Measurements from ENCODE around the gene SLC45A3. TPM values are rescaled to one million over a fixed set of nuclear protein-coding genes. Genes with fewer than 3 reads are reported as not detected.

Gene SLC45A3
- total and polyA plus RNA-seq, 2 donors (not counting 1 experiment from before 2014, with no cell fraction given), result 0.90 to 1.5 TPM

DNA sequence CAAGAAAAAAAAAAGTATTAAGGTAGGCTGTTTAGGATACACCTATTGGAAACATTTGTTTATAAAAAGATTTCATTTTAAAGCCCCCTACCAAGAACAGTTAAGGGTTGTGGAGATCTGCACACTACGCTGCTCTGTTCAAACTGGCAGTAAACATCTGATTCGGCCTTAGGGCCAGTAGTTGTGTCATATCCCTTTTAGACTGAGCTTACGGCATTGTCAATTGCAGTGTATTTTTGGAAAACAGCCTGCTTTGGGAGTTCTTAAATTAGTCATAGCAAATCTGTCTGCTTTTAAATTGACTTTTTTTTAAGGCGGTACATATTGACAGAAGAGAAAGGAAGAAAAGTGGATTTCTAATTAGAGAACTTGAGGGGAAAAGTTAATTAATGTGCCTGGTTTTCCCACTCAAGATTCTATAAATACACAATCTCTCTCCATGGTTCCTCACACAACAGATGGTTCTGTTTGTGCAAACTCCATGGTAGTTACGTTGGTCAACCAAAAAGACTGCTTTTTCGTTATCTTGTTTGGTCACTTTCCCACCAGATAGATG lies 46.8 kb downstream of the SLC45A3 start:
- TF ChIP-seq, protein P1, sequence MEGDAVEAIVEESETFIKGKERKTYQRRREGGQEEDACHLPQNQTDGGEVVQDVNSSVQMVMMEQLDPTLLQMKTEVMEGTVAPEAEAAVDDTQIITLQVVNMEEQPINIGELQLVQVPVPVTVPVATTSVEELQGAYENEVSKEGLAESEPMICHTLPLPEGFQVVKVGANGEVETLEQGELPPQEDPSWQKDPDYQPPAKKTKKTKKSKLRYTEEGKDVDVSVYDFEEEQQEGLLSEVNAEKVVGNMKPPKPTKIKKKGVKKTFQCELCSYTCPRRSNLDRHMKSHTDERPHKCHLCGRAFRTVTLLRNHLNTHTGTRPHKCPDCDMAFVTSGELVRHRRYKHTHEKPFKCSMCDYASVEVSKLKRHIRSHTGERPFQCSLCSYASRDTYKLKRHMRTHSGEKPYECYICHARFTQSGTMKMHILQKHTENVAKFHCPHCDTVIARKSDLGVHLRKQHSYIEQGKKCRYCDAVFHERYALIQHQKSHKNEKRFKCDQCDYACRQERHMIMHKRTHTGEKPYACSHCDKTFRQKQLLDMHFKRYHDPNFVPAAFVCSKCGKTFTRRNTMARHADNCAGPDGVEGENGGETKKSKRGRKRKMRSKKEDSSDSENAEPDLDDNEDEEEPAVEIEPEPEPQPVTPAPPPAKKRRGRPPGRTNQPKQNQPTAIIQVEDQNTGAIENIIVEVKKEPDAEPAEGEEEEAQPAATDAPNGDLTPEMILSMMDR (conservative IDR thresholded peaks at IDR 0.05 in 1 of 2, IDR thresholded peaks at IDR 0.05 in 1 of 2; ENCODE audit: low read depth in 1 of 2, low read length in 2 of 2), result no peak
- no peak for TF ChIP-seq EZH2 (IDR thresholded peaks at IDR 0.05; ENCODE audit: low read length, missing control alignments)
- H3K4me1 ChIP-seq (ENCODE audit: control insufficient read depth, extremely low read depth, insufficient read depth, low read length), result peaks cover 9% of the 10 kb centered on the region
- peaks cover 23% of the 10 kb centered on the region for H3K79me2 ChIP-seq (ENCODE audit: control insufficient read depth, insufficient read depth, low read length)
- H4K20me1 ChIP-seq (ENCODE audit: control insufficient read depth, extremely low read depth, insufficient read depth, low read length), result no peaks in the 10 kb centered on the region
- H3K36me3 ChIP-seq (ENCODE audit: control insufficient read depth, insufficient read depth, low read length), result no peaks in the 10 kb centered on the region
- peak; percentile 34 to 71 for DNase-seq (ENCODE audit: low read depth in 2 of 2)
- no peak overlapping the region for H3K4me2 ChIP-seq (ENCODE audit: extremely low read depth, insufficient read depth, low read length)
- H3K4me3 ChIP-seq (replicated peaks in 1 of 4; ENCODE audit: control extremely low read depth in 1 of 4, insufficient read depth in 1 of 4, low read depth in 3 of 4, low read length in 4 of 4), result no peak overlapping the region
- no peaks in the 10 kb centered on the region for H3K9me3 ChIP-seq (ENCODE audit: control insufficient read depth, insufficient read depth, low read depth, low read length)
- H2AFZ ChIP-seq (ENCODE audit: low read length), result no peak overlapping the region
- no peak overlapping the region for H3K27ac ChIP-seq (ENCODE audit: insufficient read depth, low read length)
- H3K9ac ChIP-seq (ENCODE audit: insufficient read depth, low read length), result no peak overlapping the region
- H3K27me3 ChIP-seq (ENCODE audit: control insufficient read depth, insufficient read depth, low read length), result peaks cover 6% of the 10 kb centered on the region

DNA sequence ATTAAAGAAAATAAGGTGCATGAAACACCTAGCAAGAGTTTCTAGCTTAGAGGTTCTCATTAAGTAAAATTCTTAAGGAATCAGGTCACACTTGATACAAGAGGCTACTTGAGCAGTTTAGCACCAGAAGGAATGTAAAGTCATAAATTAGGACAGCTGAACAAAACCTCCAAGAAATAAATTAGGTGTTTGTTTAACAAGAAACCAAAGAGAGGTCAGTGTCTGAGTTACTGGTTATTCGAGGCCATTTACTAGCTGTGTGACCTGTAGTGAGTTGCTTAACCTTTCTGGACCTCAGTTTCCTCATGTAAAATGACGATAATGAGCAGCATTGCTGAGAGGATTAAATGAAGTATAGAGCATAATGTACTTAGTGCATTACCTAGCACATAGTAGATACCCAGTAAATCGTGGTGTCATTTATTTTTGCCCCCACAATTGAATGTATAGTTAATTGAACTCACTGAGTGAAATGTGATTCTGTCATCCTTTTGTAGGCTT lies 47.6 kb downstream of the SLC45A3 start:
- H3K4me2 ChIP-seq (ENCODE audit: extremely low read depth, insufficient read depth, low read length), result peak overlapping the region; percentile 80
- peak in 1 of 2 donors; percentile 37 for DNase-seq (ENCODE audit: low read depth in 2 of 2)
- H2AFZ ChIP-seq (ENCODE audit: low read length), result no peak overlapping the region
- H3K79me2 ChIP-seq (ENCODE audit: control insufficient read depth, insufficient read depth, low read length), result peaks cover 30% of the 10 kb centered on the region
- H3K27ac ChIP-seq (ENCODE audit: insufficient read depth, low read length), result no peak overlapping the region
- H4K20me1 ChIP-seq (ENCODE audit: control insufficient read depth, extremely low read depth, insufficient read depth, low read length), result no peaks in the 10 kb centered on the region
- no peaks in the 10 kb centered on the region for H3K36me3 ChIP-seq (ENCODE audit: control insufficient read depth, insufficient read depth, low read length)
- H3K4me1 ChIP-seq (ENCODE audit: control insufficient read depth, extremely low read depth, insufficient read depth, low read length), result peaks cover 9% of the 10 kb centered on the region
- peaks cover under 1% of the 10 kb centered on the region for H3K27me3 ChIP-seq (ENCODE audit: control insufficient read depth, insufficient read depth, low read length)
- no peaks in the 10 kb centered on the region for H3K9me3 ChIP-seq (ENCODE audit: control insufficient read depth, insufficient read depth, low read depth, low read length)
- peak overlapping the region in 3 of 4 experiments; percentile 78 to 88 (median 80) for H3K4me3 ChIP-seq (replicated peaks in 1 of 4; ENCODE audit: control extremely low read depth in 1 of 4, insufficient read depth in 1 of 4, low read depth in 3 of 4, low read length in 4 of 4)
- no peak overlapping the region for H3K9ac ChIP-seq (ENCODE audit: insufficient read depth, low read length)
- TF ChIP-seq, protein P1 (conservative IDR thresholded peaks at IDR 0.05 in 1 of 2, IDR thresholded peaks at IDR 0.05 in 1 of 2; ENCODE audit: low read depth in 1 of 2, low read length in 2 of 2), result no peak
- TF ChIP-seq EZH2 (IDR thresholded peaks at IDR 0.05; ENCODE audit: low read length, missing control alignments), result no peak

DNA sequence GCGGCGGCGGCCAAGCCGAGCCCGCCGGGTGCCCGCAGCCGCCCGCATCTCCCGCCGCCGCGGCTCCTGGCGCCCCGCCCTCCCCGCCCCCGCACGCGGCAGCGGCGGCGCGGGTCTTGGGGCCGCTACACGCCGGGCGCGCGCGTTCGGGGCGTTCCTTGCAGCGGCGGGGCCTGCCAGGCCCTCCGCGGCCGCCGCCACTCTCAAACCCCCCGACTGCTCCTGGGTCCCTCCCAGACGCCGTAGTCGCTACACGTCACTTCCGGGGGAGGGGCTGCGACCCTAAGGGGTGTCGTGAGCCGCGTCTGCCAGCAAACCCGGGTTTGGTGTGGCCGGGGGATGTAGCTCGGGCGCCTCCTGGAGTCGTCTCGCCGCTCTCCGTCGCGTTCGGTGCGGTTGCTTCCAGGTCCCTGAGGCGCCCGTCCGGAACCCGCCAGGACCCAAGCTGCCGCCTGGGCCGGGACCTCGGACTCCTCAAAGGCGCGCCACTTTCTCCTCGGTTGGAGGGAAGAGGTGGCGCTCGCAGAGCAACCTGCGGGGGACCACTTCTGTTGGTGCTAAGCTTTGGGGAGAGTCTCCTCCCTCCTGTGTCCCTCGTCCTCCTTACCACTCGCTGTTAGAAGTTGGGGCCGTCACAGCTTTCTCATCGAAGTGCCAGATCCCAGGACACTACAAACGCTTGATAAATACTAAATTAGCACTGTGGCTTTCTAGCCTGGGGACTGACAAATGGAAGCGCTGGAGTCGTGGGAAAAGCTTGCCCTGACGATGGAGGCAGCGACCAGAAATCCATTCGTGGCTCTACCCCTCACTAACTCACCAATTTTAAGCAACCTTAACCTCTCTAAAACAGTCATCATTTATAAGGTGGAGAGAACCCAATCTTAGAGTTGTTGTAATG lies 48.3 kb downstream of the SLC45A3 start, which contains the start of gene ELK4:
TSS of gene ELK4 (minus strand) at position 244 of the 901 bp plus-strand sequence. CDS start 8,129 bp downstream, outside the sequence.
- H3K9me3 ChIP-seq (ENCODE audit: control insufficient read depth, insufficient read depth, low read depth, low read length), result no peaks in the 10 kb centered on the region
- TF ChIP-seq EZH2 (IDR thresholded peaks at IDR 0.05; ENCODE audit: low read length, missing control alignments), result no peak
- TF ChIP-seq, protein P1 (conservative IDR thresholded peaks at IDR 0.05 in 1 of 2, IDR thresholded peaks at IDR 0.05 in 1 of 2; ENCODE audit: low read depth in 1 of 2, low read length in 2 of 2), result peak; percentile 51 to 66
- H3K36me3 ChIP-seq (ENCODE audit: control insufficient read depth, insufficient read depth, low read length), result no peaks in the 10 kb centered on the region
- H3K79me2 ChIP-seq (ENCODE audit: control insufficient read depth, insufficient read depth, low read length), result peaks cover 33% of the 10 kb centered on the region
- peaks cover 9% of the 10 kb centered on the region for H3K4me1 ChIP-seq (ENCODE audit: control insufficient read depth, extremely low read depth, insufficient read depth, low read length)
- H3K4me3 ChIP-seq (replicated peaks in 1 of 4; ENCODE audit: control extremely low read depth in 1 of 4, insufficient read depth in 1 of 4, low read depth in 3 of 4, low read length in 4 of 4), result peak within 1 kb of the TSS; percentile 68 to 88 (median 83)
- peak within 1 kb of the TSS; percentile 94 for H3K9ac ChIP-seq (ENCODE audit: insufficient read depth, low read length)
- H4K20me1 ChIP-seq (ENCODE audit: control insufficient read depth, extremely low read depth, insufficient read depth, low read length), result no peaks in the 10 kb centered on the region
- H3K4me2 ChIP-seq (ENCODE audit: extremely low read depth, insufficient read depth, low read length), result peak within 1 kb of the TSS; percentile 80
- peak within 1 kb of the TSS; percentile 97 for H3K27ac ChIP-seq (ENCODE audit: insufficient read depth, low read length)
- peak within 1 kb of the TSS; percentile 87 for H2AFZ ChIP-seq (ENCODE audit: low read length)
- H3K27me3 ChIP-seq (ENCODE audit: control insufficient read depth, insufficient read depth, low read length), result no peaks in the 10 kb centered on the region
- DNase-seq (ENCODE audit: low read depth in 2 of 2), result peak; percentile 97 to 98

All from fibroblast of lung (primary cell).